SK-N-SH (cell line): Measurements from ENCODE around the gene SERPINI1. TPM values are rescaled to one million over a fixed set of nuclear protein-coding genes. Genes with fewer than 3 reads are reported as not detected.

Experiments used
- CTCF ChIA-PET: fragments of 300-600, 350-600 bp; formaldehyde crosslinking; extraction: SDS; loops from one replicate; lab custom pipeline; 2021; lab: Yijun Ruan, JAX
- POLR2A ChIA-PET: fragments of 350-600 bp; sonication (Branson Sonifier 250); formaldehyde crosslinking; extraction: SDS; loops from one replicate; lab custom pipeline; 2020; ENCODE audit warnings: antibody characterized with exemption, inconsistent platforms; lab: Yijun Ruan, JAX
- DNase-seq: peaks from one replicate; pipeline ENCODE4 v3.0.0; 2012
- H2AFZ ChIP-seq: fragments of 200-600 bp; sonication (generic); 2 replicates; pipeline ENCODE4 v1.8.1; 2016; ENCODE audit warnings: antibody characterized with exemption, mild to moderate bottlenecking, low read depth
- H3F3A ChIP-seq: fragments of 200-600 bp; sonication (generic); replicated peaks from 2 replicates; pipeline ENCODE3; 2016; ENCODE audit warnings: antibody characterized with exemption, mild to moderate bottlenecking; ENCODE audit not compliant: insufficient read depth
- H3K27ac ChIP-seq, 2 experiments: fragments of 200-500 bp in 1 of 2; fragments of 200-600 bp in 1 of 2; sonication (Bioruptor generic) in 1 of 2; sonication (generic), shearing (Covaris generic) in 1 of 2; 2 replicates each; pipeline versions ENCODE4 v1.5.1 to v1.6.1; 2014 to 2016; ENCODE audit warnings: low read depth in 2 of 2, inconsistent platforms in 1 of 2, low read length in 1 of 2, mild to moderate bottlenecking in 1 of 2, mixed read lengths in 1 of 2
- H3K27me3 ChIP-seq: fragments of 200-600 bp; sonication (generic), shearing (Covaris generic); 2 replicates; pipeline ENCODE4 v1.6.1; 2016; ENCODE audit warnings: mixed run types; ENCODE audit not compliant: insufficient read depth
- H3K36me3 ChIP-seq, 2 experiments: fragments of 200-500 bp in 1 of 2; fragments of 200-600 bp in 1 of 2; sonication (Bioruptor generic) in 1 of 2; sonication (generic) in 1 of 2; replicated peaks in 1 of 2; 2 replicates each; pipeline versions ENCODE3 to v1.5.1; 2014 to 2016; ENCODE audit warnings: low read length in 1 of 2, mild to moderate bottlenecking in 1 of 2; ENCODE audit not compliant: insufficient read depth in 2 of 2, control insufficient read depth in 1 of 2
- H3K4me1 ChIP-seq, 2 experiments: fragments of 200-500 bp in 1 of 2; fragments of 200-600 bp in 1 of 2; sonication (Bioruptor generic) in 1 of 2; sonication (generic), shearing (Covaris generic) in 1 of 2; 2 replicates each; pipeline versions ENCODE4 v1.5.1 to v1.6.1; 2014 to 2016; ENCODE audit warnings: low read depth in 1 of 2, low read length in 1 of 2, mixed run types in 1 of 2; ENCODE audit not compliant: insufficient read depth in 2 of 2, control insufficient read depth in 1 of 2
- H3K4me2 ChIP-seq: fragments of 200-600 bp; sonication (generic), shearing (Covaris generic); 2 replicates; pipeline ENCODE4 v1.6.1; 2017; ENCODE audit warnings: mixed run types
- H3K4me3 ChIP-seq, 2 experiments: fragments of 200-500 bp in 1 of 2; fragments of 200-600 bp in 1 of 2; sonication (Bioruptor generic) in 1 of 2; sonication (generic), shearing (Covaris generic) in 1 of 2; 2 replicates each; pipeline versions ENCODE4 v1.5.1 to v1.8.1; 2014 to 2016; ENCODE audit warnings: low read depth in 2 of 2, inconsistent platforms in 1 of 2, low read length in 1 of 2, mild to moderate bottlenecking in 1 of 2, mixed read lengths in 1 of 2, moderate library complexity in 1 of 2
- H3K79me2 ChIP-seq: fragments of 200-600 bp; sonication (generic); 2 replicates; pipeline ENCODE4 v1.8.1; 2017; ENCODE audit warnings: mild to moderate bottlenecking; ENCODE audit not compliant: insufficient read depth
- H3K9ac ChIP-seq: fragments of 200-600 bp; sonication (generic); 2 replicates; pipeline ENCODE4 v1.6.1; 2017; ENCODE audit warnings: mixed run types
- H3K9me2 ChIP-seq: fragments of 200-600 bp; sonication (generic); 2 replicates; pipeline ENCODE4 v1.6.1; 2017; ENCODE audit warnings: mixed run types
- H3K9me3 ChIP-seq: fragments of 200-600 bp; sonication (generic); 2 replicates; pipeline ENCODE4 v1.6.1; 2017; ENCODE audit warnings: mixed run types, mild to moderate bottlenecking, moderate library complexity
- H4K20me1 ChIP-seq: fragments of 200-600 bp; sonication (generic); 2 replicates; pipeline ENCODE4 v1.6.1; 2017; ENCODE audit warnings: mild to moderate bottlenecking, mixed run types; ENCODE audit not compliant: insufficient read depth
- ELF1 ChIP-seq: IDR thresholded peaks from 2 replicates; pipeline ENCODE4 v1.4.0; 2012
- FOSL2 ChIP-seq: IDR thresholded peaks from 2 replicates; pipeline ENCODE4 v1.4.0; 2012; ENCODE audit warnings: low read depth, mild to moderate bottlenecking, moderate library complexity, borderline replicate concordance
- FOXJ3 ChIP-seq: sonication (generic); formaldehyde crosslinking; IDR thresholded peaks from 2 replicates; pipeline ENCODE4 v1.5.1; 2020; ENCODE audit warnings: mild to moderate bottlenecking, missing genetic modification reagents
- FOXM1 ChIP-seq: IDR thresholded peaks from 2 replicates; pipeline ENCODE4 v1.4.0; 2012; ENCODE audit warnings: low read depth, mild to moderate bottlenecking
- POLR2AphosphoS5 ChIP-seq: IDR thresholded peaks from 2 replicates; pipeline ENCODE4 v1.6.1; 2012; ENCODE audit warnings: low read depth, low read length
- RAD21 ChIP-seq: IDR thresholded peaks from 2 replicates; pipeline ENCODE4 v1.6.1; 2012; ENCODE audit warnings: mild to moderate bottlenecking, low read length
- RFX5 ChIP-seq: IDR thresholded peaks from 2 replicates; pipeline ENCODE4 v1.6.1; 2012; ENCODE audit warnings: mild to moderate bottlenecking, improper control_type of control experiment, low read length
- RXRA ChIP-seq: IDR thresholded peaks from 2 replicates; pipeline ENCODE4 v1.4.0; 2012; ENCODE audit warnings: low read depth, mild to moderate bottlenecking, borderline replicate concordance
- WGBS: methylation state at CpG from one replicate; pipeline ENCODE4 v1.1.6; 2017; ENCODE audit warnings: low lambda C conversion rate; 5-methylcytosine and 5-hydroxymethylcytosine counted together
- polyA plus RNA-seq, 3 experiments: library from polyadenylated mRNA; depleted of rRNA; stranded (reverse); fragments of >200 nt; gene quantifications; 2 replicates each; pipeline ENCODE4 v1.2.3, GENCODE V29; 2012
- TF ChIP-seq, protein P1 (sequence below): IDR thresholded peaks from 2 replicates; pipeline ENCODE4; 2012
- TF ChIP-seq, protein P2 (sequence below): IDR thresholded peaks from 2 replicates; pipeline ENCODE4 v1.4.0; 2012; ENCODE audit warnings: low read depth, borderline replicate concordance
- TF ChIP-seq, protein P3 (sequence below): IDR thresholded peaks from 2 replicates; pipeline ENCODE4 v1.4.0; 2012; ENCODE audit warnings: low read depth, borderline replicate concordance
- TF ChIP-seq, protein P4 (sequence below): IDR thresholded peaks from 2 replicates; pipeline ENCODE4 v1.6.1; 2012; ENCODE audit warnings: mild to moderate bottlenecking, low read depth, low read length, moderate library complexity
- TF ChIP-seq, protein P5 (sequence below): fragments of 200-600 bp; sonication (generic); IDR thresholded peaks from 2 replicates; pipeline ENCODE4 v1.6.1; 2017; ENCODE audit warnings: antibody characterized with exemption, mild to moderate bottlenecking, moderate library complexity

Gene SERPINI1
- polyA plus RNA-seq, 1 of the 3 experiments (the other 2 are of a cell fraction): 1.9 TPM

DNA sequence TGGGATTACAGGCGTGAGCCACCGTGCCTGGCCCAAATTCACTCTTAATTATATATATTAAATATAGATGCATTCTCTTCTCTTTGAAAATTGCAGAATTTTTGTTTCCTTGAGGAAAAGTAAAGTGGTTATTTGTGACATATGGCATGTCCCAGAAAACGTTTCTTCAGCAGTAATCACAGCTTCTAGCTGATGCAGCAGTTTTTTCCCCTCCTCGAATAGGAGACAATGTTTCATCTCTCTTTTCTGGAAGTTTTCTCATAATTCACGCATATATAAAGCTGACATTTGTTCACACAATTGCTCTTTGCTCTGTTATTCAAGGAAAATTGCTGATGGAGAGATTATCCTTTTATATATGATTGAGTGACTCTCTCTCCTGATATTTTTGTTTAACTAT, 99.8 kb downstream of the SERPINI1 start (continued):
- TF ChIP-seq, protein P1, sequence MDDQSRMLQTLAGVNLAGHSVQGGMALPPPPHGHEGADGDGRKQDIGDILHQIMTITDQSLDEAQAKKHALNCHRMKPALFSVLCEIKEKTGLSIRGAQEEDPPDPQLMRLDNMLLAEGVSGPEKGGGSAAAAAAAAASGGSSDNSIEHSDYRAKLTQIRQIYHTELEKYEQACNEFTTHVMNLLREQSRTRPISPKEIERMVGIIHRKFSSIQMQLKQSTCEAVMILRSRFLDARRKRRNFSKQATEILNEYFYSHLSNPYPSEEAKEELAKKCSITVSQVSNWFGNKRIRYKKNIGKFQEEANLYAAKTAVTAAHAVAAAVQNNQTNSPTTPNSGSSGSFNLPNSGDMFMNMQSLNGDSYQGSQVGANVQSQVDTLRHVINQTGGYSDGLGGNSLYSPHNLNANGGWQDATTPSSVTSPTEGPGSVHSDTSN: no peak
- no peak for TF ChIP-seq POLR2AphosphoS5

DNA sequence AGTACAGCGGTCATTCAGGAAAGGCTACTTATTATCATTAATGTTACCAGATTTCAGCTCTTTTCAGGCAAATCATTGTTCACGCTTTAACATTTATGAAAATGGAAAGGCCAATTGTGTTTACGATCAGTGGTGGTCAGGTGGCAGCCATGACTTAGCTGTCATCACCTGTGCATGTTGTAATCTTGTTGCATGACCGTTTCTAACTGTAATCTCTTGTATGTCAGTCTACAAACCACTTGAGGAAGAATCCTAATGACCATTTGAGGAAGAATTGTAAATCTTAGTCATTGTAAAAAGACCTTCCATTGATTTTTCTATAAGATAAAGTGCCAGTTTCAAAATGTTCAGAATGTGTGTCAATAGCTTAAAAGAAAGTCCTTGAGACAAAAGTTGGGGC, 100.4 kb downstream of the SERPINI1 start:
- no peak for DNase-seq
- no peak overlapping the region for H3K4me3 ChIP-seq
- CTCF ChIA-PET: interaction anchor here (0.9 to 1.8 kb wide), 2 partner anchors 19 to 205 kb away, joined by 4 read pairs; no protein-coding TSS in a partner anchor
- TF ChIP-seq FOXJ3 (CRISPR knock-in tag) (no peak), RXRA (no peak), ELF1 (no peak), FOSL2 (no peak), FOXM1 (no peak)
- TF ChIP-seq, protein P2, sequence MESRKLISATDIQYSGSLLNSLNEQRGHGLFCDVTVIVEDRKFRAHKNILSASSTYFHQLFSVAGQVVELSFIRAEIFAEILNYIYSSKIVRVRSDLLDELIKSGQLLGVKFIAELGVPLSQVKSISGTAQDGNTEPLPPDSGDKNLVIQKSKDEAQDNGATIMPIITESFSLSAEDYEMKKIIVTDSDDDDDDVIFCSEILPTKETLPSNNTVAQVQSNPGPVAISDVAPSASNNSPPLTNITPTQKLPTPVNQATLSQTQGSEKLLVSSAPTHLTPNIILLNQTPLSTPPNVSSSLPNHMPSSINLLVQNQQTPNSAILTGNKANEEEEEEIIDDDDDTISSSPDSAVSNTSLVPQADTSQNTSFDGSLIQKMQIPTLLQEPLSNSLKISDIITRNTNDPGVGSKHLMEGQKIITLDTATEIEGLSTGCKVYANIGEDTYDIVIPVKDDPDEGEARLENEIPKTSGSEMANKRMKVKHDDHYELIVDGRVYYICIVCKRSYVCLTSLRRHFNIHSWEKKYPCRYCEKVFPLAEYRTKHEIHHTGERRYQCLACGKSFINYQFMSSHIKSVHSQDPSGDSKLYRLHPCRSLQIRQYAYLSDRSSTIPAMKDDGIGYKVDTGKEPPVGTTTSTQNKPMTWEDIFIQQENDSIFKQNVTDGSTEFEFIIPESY: no peak
- TF ChIP-seq, protein P3, sequence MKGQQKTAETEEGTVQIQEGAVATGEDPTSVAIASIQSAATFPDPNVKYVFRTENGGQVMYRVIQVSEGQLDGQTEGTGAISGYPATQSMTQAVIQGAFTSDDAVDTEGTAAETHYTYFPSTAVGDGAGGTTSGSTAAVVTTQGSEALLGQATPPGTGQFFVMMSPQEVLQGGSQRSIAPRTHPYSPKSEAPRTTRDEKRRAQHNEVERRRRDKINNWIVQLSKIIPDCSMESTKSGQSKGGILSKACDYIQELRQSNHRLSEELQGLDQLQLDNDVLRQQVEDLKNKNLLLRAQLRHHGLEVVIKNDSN: no peak
- TF ChIP-seq, protein P1: no peak
- H3K9me2 ChIP-seq: no peaks in the 10 kb centered on the region
- H2AFZ ChIP-seq: no peak overlapping the region
- H3K4me2 ChIP-seq: no peak overlapping the region
- no peak overlapping the region for H3K27ac ChIP-seq
- H3K36me3 ChIP-seq: no peaks in the 10 kb centered on the region
- no peak overlapping the region for H3K9ac ChIP-seq
- WGBS: 73% methylated on average over 4 of the region's 4 CpGs
- no peaks in the 10 kb centered on the region for H3K4me1 ChIP-seq
- H3K27me3 ChIP-seq: no peaks in the 10 kb centered on the region
- POLR2A ChIA-PET: no interaction called here
- no peaks in the 10 kb centered on the region for H3K79me2 ChIP-seq
- no peaks in the 10 kb centered on the region for H3F3A ChIP-seq
- H3K9me3 ChIP-seq: no peaks in the 10 kb centered on the region
- no peaks in the 10 kb centered on the region for H4K20me1 ChIP-seq

DNA sequence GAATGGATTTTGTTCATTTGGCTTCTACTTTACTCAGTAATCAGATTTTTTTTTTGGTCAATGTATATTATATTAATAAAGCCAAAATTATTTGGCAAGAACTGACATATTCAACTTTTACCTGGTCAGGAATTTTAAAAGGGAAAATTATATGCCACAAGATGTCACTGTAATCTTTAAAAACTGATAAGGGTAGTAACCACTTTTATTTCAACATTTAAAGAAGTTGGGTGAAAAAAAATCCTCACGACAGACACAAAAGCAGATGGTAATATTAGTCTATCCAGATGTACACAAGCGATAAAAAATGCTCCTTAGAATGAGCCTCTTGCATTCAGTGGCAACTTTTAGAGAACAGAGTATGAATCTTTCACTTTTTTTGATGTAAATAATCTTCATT, 101.9 kb downstream of the SERPINI1 start:
- 62% methylated on average over 2 of the region's 2 CpGs for WGBS
- Histone ChIP-seq H3K79me2 (no peaks in the 10 kb centered on the region), H3K27me3 (no peaks in the 10 kb centered on the region), H3K9ac (no peak overlapping the region), H4K20me1 (no peaks in the 10 kb centered on the region), H2AFZ (no peak overlapping the region), H3K4me1 (no peaks in the 10 kb centered on the region), H3K27ac (no peak overlapping the region), H3K4me3 (no peak overlapping the region), H3K36me3 (no peaks in the 10 kb centered on the region), H3K9me3 (no peaks in the 10 kb centered on the region), H3K9me2 (no peaks in the 10 kb centered on the region), H3K4me2 (no peak overlapping the region), H3F3A (no peaks in the 10 kb centered on the region)
- TF ChIP-seq RAD21 (0 out of 2 replicates have a peak, but pooled peaks have one; percentile 27), RFX5 (no peak), POLR2AphosphoS5 (no peak), RXRA (no peak)
- TF ChIP-seq, protein P4, sequence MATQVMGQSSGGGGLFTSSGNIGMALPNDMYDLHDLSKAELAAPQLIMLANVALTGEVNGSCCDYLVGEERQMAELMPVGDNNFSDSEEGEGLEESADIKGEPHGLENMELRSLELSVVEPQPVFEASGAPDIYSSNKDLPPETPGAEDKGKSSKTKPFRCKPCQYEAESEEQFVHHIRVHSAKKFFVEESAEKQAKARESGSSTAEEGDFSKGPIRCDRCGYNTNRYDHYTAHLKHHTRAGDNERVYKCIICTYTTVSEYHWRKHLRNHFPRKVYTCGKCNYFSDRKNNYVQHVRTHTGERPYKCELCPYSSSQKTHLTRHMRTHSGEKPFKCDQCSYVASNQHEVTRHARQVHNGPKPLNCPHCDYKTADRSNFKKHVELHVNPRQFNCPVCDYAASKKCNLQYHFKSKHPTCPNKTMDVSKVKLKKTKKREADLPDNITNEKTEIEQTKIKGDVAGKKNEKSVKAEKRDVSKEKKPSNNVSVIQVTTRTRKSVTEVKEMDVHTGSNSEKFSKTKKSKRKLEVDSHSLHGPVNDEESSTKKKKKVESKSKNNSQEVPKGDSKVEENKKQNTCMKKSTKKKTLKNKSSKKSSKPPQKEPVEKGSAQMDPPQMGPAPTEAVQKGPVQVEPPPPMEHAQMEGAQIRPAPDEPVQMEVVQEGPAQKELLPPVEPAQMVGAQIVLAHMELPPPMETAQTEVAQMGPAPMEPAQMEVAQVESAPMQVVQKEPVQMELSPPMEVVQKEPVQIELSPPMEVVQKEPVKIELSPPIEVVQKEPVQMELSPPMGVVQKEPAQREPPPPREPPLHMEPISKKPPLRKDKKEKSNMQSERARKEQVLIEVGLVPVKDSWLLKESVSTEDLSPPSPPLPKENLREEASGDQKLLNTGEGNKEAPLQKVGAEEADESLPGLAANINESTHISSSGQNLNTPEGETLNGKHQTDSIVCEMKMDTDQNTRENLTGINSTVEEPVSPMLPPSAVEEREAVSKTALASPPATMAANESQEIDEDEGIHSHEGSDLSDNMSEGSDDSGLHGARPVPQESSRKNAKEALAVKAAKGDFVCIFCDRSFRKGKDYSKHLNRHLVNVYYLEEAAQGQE: no peak
- TF ChIP-seq, protein P3: no peak
- TF ChIP-seq, protein P5, sequence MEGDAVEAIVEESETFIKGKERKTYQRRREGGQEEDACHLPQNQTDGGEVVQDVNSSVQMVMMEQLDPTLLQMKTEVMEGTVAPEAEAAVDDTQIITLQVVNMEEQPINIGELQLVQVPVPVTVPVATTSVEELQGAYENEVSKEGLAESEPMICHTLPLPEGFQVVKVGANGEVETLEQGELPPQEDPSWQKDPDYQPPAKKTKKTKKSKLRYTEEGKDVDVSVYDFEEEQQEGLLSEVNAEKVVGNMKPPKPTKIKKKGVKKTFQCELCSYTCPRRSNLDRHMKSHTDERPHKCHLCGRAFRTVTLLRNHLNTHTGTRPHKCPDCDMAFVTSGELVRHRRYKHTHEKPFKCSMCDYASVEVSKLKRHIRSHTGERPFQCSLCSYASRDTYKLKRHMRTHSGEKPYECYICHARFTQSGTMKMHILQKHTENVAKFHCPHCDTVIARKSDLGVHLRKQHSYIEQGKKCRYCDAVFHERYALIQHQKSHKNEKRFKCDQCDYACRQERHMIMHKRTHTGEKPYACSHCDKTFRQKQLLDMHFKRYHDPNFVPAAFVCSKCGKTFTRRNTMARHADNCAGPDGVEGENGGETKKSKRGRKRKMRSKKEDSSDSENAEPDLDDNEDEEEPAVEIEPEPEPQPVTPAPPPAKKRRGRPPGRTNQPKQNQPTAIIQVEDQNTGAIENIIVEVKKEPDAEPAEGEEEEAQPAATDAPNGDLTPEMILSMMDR: peak; percentile 43
- DNase-seq: no peak
- CTCF ChIA-PET: no interaction called here
- POLR2A ChIA-PET: no interaction called here
